ENCODE results near the gene LBHD2.
"Not testable (repeated sequence)": the region's sequence is repeated elsewhere in the genome, so short reads cannot be mapped to it uniquely, and the experiment has no call there.

The LBHD2 gene

DNA sequence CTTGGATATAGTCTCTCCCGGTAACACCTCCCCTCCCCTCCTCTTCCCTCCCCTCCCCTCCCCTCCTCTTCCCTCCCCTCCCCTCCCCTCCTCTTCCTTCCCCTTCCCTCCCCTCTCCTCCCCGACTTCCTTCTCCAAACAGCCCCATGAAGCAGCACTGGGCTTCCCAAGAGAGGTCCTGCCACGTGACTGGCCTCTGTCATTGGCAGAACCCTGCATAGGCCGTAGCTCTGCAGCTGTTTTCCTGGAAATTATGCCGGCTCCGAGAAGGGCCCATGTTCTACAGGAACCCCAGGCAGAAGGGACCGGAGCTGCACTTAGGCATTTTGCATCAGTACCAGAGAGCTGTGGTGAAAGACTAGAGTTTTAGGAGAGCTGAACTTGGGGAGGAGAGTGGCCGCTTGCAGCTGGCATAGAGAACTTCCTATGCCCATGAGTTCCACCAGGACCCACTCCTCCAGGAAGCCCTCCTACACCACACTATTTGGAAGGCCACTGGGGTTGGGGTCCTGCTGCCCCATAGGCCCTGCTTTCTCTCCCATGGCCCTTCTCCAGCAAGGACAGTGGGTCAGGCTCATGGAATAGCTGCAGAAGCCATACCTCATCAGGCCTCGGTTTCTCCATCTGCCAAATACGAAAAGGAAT is 34.1 kb downstream of the LBHD2 start:
- in situ Hi-C loops (cut with MboI; ENCODE audit: low sequenced_read_pairs) = no loop called here

DNA sequence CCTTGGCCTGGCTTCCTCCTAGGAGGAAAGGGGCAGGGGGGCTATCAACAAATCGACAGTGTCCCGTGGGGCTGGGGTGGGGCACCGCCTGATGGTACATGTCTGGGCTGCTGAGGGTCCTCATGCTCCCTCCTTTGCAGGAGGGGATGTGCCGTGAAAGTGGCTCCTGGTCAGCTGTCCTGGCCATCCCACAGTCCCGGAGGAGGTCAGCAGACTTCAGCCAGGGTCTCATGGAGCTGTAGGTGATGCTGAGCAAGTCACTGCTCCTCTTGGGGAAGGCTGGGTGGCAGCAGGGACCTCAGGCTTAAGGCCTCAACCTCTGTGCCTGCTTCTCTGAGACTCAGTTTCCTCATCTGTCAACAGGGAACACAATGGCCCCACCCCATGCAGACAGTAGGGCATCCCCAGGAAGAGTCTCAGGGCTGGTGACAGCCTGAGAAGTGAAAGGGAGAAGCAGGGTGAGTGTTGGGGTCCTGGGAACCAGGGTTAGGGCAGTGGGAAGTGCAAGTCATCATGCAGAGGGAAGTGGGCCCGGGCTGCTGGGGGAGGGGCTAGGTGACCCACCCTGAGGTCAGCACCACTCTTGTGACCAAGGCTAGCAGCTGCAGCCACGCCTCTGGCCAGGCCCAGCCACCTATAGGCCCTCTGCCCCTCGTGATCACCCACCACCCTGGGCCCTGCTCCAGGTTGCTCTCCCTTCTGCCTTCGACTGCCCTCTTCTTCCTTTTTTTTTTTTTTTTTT is 34.8 kb downstream of the LBHD2 start:
- in situ Hi-C loops (cut with MboI; ENCODE audit: low sequenced_read_pairs) = no loop called here

DNA sequence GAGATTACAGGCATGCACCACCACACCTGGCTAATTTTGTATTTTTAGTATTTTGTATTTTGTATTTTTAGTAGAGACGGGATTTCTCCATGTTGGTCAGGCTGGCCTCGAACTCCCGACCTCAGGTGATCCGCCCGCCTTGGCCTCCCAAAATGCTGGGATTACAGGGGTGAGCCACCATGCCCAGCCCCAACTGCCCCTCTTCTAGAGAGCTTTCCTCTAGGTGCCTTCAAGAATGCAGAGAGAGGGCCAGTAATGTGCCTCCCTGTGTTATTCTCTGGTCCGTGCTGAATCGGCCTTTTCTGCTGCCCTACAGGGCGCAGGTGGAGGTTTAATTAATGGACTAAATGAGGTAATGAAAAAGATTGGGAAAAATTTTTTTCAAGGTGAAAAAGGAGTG is 35.5 kb downstream of the LBHD2 start:
- in situ Hi-C loops (cut with MboI; ENCODE audit: low sequenced_read_pairs) = not testable (repeated sequence)

DNA sequence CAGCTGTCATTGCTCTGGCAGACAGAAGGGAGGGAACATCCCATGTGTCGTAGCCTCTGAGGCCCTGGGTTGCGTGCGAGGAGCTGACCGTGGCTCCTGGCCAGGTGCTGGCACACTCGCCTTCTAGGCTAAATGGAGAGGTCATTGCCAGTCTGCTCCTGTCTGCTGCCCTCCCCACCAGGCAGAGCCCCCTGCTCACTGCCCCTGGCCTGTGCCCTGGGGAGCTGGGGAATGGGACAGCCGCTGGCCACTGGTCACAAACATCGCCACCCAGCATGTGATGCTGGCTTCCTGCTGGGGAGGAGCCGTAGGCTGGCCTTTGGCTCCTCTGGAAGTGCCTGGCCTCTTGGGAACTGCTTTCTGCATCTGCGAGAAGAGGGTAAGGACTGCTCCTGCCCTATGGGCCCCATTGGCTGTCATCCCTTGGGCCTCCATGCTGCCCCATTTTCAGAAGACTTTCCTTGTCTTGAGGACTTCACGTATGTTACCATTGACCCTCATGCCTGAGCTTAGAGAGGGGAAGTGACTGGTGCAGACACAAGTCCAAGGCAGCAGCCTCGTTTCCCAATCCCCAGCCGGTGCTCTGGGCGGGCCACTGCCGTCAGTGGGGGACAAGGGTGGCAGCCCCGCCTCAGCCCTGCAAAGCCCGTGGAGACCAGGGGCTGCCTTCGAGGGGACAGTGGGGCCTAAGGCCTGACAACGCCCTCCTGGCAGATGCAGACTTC is 37.3 kb downstream of the LBHD2 start:
- in situ Hi-C loops (cut with MboI; ENCODE audit: low sequenced_read_pairs) = no loop called here

DNA sequence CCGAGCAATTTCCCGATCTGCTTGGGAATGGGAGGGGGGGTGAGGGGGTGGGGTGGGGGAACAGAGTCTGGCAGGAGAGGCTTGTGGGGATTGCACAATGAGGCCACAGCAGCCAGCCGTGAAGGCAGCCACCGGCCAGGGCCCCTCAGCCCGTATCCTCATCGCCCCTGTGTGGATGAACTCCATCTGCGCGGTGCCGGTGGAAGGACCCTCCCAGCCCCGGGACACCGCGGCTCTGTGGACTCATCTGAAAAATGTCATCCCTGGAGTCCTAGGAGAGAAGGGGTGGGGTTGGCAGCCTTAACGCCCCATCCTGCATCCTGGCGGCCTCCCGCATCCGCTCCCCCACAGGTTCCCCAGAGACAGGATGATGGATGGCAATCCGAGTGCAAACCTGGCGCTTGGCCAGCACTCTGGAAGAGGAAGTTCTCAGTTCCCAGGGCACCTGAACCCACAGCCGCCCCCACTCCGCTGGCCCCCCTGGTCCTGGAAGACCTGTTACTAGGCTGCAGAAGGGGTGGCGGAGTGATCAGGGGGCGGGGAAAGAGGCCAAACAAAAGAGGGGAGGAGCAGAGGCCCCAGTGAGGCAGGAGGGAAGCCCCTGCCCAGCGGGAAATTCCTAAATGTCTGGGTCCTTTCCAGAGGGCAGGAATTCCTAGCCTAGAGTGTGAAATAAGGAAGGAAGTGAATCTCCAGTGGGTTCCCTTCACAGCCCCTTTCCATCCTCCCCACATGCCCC is 38.0 kb downstream of the LBHD2 start:
- in situ Hi-C loops (cut with MboI; ENCODE audit: low sequenced_read_pairs) = no loop called here

DNA sequence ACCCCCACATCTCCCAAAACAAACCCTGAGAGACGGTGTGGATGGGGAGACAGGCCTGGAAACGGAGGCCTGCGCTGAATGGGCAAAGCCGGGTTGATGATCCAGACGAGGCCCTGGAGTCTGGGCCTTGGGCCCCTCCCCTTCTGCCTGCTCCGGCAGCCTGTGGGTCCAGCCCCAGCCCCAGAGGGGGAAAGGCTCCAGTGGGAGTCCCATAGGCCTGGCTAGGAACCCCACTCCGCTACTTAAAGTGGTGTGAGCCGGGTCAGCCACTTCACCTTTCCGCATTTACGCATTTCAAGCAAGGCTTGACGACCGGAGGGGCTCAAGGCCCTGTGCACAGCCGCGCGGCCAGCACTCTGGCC is 38.6 kb downstream of the LBHD2 start:
- in situ Hi-C loops (cut with MboI; ENCODE audit: low sequenced_read_pairs) = no loop called here

DNA sequence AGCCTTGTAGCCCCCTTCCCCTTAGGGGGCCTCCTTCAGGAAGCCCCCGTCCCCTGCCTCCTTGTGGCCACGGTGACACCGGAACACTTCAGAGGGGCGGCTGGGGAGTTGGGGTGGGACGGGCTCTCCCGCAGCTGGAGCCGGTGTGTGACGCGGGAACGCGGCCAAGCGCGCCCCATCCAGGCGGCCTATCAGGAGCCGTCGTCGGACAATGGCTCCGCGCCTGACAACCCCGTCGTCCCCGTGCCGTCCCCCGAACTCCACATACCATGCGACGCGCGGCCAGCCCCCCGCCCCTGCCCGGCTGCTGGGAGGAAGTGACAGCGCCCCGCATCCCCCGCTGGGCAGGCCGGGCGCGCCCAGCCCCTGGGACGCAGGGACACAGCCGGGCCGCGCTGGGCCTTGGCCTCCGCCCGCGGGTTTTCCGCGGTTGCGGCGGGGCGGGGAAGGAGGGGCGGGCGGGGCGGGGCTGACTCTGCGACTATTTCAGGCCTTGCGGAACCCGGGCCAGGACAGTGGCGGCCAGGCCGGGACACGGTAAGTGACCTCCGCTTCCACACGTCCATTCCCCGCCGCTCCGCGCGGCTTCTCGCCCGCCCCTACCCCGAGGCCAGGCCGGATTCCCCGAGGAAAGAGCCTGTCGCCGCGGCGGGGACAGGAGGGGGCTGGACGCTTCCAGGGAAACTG is 39.1 kb downstream of the LBHD2 start, which contains the start of gene TNFAIP2:
Gene TNFAIP2 (plus strand): TSS at position 515 of the 687 bp plus-strand sequence. CDS start 2,997 bp downstream, outside the sequence.
- in situ Hi-C loops (cut with MboI; ENCODE audit: low sequenced_read_pairs) = no loop called here

DNA sequence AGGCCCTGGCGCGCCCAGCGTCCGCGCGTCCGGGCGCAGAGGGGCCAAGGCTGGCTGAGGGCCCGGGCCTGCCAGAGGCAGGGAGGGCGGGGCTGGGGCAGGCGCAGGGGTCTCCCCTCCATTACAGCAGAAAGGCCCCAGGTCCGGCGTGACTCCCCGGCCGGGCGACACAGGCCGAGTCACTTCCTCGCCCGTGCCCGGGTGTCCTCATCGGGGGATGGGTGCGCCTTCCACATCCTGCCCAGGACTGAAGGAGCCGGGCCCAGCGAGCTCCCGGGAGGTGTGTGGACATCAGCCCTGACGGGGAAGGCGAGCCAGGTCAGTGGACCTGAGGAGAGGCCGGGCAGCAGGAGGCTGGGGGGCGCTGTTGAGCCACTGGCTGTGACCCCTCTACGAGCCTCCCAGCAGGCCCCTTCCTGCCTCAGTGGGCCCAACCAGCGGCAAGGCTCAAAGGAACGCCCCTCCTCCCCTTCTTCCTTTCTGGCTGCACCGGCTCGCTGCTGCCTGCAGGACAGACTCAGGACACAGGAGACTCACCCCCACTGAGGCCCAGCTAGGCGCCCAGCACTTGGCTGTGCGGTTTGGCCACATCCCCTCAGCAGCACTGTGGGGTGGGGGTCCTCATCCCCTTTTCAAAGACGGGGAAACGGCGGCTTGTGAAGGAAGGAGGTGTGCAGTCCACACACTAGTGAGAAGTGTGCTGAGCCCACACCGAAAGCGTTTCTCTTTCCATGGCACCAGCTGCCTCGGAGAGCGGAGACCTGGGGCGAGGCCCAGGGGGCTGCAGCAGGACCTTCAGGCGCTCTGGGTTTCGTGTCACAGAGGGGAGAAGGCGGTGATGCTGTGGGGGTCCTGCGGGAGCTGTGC is 39.9 kb downstream of the LBHD2 start:
- in situ Hi-C loops (cut with MboI; ENCODE audit: low sequenced_read_pairs) = no loop called here

DNA sequence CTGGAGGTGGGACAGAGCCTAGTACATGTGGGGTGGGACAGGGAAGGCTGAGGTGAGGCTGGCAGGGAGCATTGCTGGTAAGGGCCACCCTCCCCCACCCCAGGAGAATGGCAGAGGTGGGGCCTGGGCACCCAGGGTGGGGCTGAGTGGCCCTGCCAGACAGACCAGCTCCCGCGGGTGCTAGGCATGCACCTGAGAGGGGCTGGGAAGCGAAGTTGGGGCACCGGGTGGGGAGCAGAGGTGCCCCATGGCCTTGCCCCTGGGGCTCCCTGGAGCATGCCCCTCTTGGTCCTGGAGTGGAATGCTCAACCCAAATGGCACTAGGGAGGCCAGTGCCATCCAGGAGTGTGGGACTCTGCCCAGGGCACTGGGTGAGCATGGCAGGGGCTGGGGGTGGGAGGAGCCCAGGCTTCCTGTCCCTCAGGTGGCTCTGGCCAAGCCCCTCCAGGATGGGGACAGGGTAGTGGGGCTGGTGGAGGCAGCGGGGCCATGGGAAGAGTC is 40.5 kb downstream of the LBHD2 start:
- in situ Hi-C loops (cut with MboI; ENCODE audit: low sequenced_read_pairs) = no loop called here

DNA sequence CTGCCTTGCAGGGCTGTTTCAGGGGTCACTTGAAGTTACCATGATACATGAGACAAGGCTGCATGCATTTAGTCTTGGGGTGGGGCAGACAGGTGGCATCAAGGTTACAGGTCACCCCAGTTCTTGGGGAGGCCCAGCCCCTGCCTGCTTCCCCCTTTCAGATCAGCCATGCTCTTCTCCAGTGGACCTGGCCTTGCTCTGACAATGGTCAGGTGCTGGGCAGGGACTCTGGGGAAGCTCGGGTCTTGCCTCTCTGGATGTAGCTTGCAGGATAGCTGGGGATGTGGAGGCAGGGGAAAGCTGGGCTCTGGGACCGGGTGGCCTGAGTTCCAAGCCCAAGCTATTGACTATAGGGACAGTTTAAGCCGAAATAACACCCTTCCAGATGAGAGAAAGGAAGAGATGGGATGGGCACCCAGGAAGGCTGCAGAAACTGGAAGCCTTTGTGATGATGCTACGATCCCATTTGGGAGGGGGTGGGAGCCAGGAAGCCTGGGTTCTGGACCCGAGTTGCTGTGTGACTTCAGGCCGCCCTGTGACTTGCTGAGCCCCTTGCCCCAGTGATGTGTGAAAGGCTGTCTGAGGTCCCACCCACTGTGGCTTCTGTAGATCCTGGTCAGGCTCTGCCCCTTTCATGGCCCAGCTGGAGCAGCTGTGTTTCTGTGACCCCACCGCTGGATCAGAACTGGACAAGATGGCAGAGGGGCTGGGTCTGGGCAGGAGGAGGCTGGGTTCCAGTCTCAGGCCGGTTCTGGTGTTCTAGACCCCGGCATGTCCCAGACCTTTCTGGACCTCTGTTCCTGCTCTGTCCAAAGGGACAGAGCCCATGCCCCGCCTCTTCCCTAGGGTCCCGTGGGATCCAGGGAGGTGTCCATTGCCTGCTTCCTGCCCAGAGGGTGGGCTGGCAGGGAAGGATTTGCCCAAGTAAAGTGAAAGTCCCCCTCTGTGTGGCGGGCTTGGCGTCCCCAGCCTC is 41.4 kb downstream of the LBHD2 start:
- in situ Hi-C loops (cut with MboI; ENCODE audit: low sequenced_read_pairs) = no loop called here

DNA sequence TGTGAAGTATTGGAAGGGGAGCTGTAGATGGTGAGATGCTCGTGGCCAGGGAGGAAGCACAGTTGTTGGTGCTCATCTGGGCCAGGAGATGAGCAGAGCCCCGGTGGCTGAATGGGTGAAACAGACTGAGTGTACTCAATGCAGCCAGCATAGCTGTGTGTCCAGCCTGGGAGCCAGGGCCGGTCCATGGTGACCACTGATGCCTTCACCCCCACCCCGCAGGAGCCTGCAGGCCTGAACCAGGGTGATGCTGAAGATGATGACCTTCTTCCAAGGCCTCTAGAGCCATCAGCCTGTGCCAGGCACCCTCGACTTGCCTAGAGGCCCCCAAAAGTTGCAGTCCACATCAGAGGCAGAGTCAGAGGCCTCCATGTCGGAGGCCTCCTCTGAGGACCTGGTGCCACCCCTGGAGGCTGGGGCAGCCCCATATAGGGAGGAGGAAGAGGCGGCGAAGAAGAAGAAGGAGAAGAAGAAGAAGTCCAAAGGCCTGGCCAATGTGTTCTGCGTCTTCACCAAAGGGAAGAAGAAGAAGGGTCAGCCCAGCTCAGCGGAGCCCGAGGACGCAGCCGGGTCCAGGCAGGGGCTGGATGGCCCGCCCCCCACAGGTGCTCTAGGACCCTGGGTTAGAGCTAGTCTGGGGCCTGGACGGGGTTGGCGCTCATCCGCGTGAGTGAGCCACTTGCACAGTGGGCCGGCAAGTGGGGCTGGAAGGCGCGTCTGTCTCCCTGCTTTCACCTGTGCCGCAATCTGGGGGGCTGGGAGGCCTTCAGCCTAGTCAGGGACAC is 42.3 kb downstream of the LBHD2 start:
- in situ Hi-C loops (cut with MboI; ENCODE audit: low sequenced_read_pairs) = no loop called here

DNA sequence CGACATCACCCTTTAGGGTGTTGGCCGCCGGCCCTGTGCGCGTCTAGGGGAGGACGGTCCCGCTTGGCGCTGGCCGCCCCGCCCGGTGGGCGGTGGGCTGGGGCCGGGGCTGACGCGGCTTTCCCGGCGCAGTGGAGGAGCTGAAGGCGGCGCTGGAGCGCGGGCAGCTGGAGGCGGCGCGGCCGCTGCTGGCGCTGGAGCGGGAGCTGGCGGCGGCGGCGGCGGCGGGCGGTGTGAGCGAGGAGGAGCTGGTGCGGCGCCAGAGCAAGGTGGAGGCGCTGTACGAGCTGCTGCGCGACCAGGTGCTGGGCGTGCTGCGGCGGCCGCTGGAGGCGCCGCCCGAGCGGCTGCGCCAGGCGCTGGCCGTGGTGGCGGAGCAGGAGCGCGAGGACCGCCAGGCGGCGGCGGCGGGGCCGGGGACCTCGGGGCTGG is 42.9 kb downstream of the LBHD2 start:
- in situ Hi-C loops (cut with MboI; ENCODE audit: low sequenced_read_pairs) = no loop called here

DNA sequence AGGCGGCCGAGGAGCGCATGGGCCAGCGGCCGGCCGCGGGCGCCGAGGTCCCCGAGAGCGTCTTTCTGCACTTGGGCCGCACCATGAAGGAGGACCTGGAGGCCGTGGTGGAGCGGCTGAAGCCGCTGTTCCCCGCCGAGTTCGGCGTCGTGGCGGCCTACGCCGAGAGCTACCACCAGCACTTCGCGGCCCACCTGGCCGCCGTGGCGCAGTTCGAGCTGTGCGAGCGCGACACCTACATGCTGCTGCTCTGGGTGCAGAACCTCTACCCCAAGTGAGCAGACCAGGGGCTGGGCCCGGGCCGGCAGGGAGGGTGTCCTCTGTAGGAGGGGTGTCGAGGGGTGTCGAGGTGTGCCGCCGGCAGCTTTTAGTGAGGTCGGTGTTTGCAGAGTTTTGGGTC is 43.3 kb downstream of the LBHD2 start:
- in situ Hi-C loops (cut with MboI; ENCODE audit: low sequenced_read_pairs) = no loop called here

DNA sequence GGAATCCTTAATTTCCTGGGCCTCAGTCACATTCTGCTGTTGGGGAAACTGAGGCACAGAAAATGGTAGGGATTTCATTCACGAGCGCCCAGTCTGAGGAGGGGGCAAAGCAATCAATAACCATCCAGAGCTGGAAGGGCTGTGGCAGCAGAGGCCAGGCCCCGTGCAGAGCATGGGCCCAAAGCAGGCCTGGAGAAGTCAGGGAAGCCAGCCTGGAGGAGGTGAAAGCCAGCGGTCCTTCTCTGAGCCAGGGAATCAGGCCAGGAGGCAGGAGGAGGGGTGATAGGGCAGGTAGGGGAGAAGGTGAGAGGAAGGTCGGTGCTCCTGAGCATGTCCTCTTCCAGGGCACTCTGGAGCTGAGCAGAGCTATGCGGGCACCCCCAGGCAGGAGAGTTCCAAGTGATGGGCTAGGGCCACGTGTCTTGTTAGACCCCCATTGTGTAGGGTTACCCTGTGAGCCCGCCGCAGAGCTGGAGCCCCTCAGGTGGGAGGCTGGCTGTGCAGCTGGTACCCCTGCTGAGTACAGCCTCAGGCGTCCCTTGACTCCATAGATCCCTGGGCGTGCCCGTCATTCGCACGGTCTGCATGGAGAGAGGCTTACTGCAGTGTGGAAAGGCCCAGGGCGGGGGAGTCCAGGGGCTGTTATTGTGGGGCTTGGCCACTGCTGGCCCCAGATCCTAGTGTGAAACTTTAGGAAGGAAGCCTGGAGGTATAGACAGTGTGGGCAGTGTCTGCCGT is 44.0 kb downstream of the LBHD2 start:
- in situ Hi-C loops (cut with MboI; ENCODE audit: low sequenced_read_pairs) = no loop called here

DNA sequence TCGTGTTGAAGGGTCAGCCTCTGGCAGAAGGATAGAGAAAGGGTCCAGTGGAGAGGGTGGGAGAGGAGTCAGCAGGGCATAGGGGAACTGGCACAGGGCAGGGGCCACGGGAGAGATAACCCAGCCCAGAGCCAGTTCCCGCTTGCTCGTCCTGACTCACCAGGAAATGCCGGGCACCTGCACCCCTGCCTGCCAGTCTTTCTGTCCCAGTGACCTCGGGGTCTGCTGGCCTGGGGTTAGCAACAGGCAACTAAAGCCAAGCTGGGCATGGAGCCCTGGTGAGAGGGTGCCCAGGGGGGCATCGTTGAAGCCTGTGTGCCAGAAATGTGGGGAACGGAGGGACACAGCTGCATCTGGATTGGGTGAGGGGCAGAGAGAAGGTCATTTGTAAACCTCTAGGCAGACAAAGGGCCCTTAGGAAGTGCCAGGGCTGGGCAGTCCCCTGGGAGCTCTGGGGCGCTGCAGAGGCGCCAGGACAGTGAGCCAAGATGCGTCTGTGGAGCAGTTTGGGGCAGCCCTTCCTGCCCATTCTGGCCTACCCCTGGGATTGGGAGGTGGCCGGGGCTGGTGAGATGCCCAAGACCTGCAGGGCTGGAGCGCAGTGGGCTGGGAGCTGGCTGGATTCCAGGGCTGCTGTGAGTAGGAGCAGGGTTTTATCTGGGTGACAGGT is 44.8 kb downstream of the LBHD2 start:
- in situ Hi-C loops (cut with MboI; ENCODE audit: low sequenced_read_pairs) = no loop called here

DNA sequence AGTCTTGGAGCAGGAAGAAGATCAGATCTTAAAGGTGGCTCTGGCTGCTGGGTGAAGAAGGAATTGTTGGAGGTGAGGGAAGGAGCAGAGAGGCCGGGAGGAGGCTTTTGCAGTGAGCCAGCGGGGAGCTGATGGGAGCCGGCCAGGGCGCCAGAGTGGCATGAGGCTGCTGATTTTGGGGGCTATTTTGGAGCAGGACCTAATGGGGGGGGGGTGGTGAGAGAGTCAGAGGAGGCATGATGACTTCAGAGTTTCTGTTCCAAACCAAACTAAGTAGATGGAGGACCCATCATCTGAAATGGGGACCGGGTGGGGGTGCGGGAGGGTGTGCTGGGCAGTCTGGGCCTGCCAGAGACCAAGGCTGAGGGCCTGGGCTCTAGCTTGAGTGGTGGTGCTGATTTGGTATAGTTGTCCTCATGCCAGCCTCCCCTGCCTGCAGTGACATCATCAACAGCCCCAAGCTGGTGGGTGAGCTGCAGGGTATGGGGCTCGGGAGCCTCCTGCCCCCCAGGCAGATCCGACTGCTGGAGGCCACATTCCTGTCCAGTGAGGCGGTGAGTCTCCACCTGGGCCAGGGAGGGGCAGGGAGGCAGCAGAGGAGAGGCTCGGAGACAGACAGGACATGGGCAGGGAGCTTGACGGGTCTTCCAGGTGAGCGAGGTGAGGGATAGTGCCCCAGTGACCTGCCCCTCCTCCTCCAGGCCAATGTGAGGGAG is 45.4 kb downstream of the LBHD2 start:
- in situ Hi-C loops (cut with MboI; ENCODE audit: low sequenced_read_pairs) = no loop called here

All from hTERT RPE-1 (cell line).